ENCODE results near the gene RHOH. TPM values are rescaled to one million over a fixed set of nuclear protein-coding genes. Genes with fewer than 3 reads are reported as not detected.

Gene RHOH
- total and polyA plus RNA-seq, 10 of the 15 experiments (the other 5 are each of a cell fraction or from before 2014, with no cell fraction given), result 46.5 to 120 (median 57.9) TPM

GRCh38 chr4:40196724-40197281 is at the start of gene RHOH (continued):
- TF ChIP-seq TCF7 (IDR thresholded peaks at IDR 0.05; ENCODE audit: borderline replicate concordance) (peak; percentile 57; the same call in 1 of the 2 replicates), NRF1 (conservative IDR thresholded peaks at IDR 0.05; ENCODE audit: low read depth, low read length) (no peak), EED (IDR thresholded peaks at IDR 0.05; ENCODE audit: low read depth) (peak; percentile 93), STAT1 (conservative IDR thresholded peaks at IDR 0.05) (0 out of 2 replicates have a peak, but pooled peaks have one; percentile 51), MXI1 (IDR thresholded peaks at IDR 0.05; ENCODE audit: low read depth, low read length) (peak; percentile 97), FOS (IDR thresholded peaks at IDR 0.05; ENCODE audit: borderline replicate concordance, extremely low read depth, insufficient read length) (no peak), NFYB (IDR thresholded peaks at IDR 0.05; ENCODE audit: insufficient read depth, low read depth, low read length) (no peak), MTA3 (IDR thresholded peaks at IDR 0.05; ENCODE audit: borderline replicate concordance, low read length) (no peak), POLR2AphosphoS2 (IDR thresholded peaks at IDR 0.05; ENCODE audit: low read depth, low read length) (peak; percentile 73), ZSCAN29 (IDR thresholded peaks at IDR 0.05) (no peak; the same call in 1 of the 2 replicates), ZZZ3 (IDR thresholded peaks at IDR 0.05; ENCODE audit: control insufficient read depth, insufficient read length, low read depth) (no peak), JUNB (IDR thresholded peaks at IDR 0.05) (no peak; the same call in 1 of the 2 replicates), IKZF2 (IDR thresholded peaks at IDR 0.05) (peak; percentile 91), NBN (IDR thresholded peaks at IDR 0.05) (peak; percentile 77), HDAC6 (IDR thresholded peaks at IDR 0.05; ENCODE audit: unreplicated experiment) (no peak), KDM1A (IDR thresholded peaks at IDR 0.05; ENCODE audit: borderline replicate concordance) (no peak), NFYA (IDR thresholded peaks at IDR 0.05; ENCODE audit: borderline replicate concordance, low read depth, low read length) (no peak), LARP7 (IDR thresholded peaks at IDR 0.05) (peak; percentile 67; the same call in 1 of the 2 replicates), TARDBP (IDR thresholded peaks at IDR 0.05; ENCODE audit: borderline replicate concordance) (no peak), DPF2 (IDR thresholded peaks at IDR 0.05) (peak; percentile 24; the same call in 1 of the 2 replicates), NR2C2 (IDR thresholded peaks at IDR 0.05; ENCODE audit: borderline replicate concordance, control insufficient read depth, insufficient read length, low read depth) (no peak)
- TF ChIP-seq, protein P1, sequence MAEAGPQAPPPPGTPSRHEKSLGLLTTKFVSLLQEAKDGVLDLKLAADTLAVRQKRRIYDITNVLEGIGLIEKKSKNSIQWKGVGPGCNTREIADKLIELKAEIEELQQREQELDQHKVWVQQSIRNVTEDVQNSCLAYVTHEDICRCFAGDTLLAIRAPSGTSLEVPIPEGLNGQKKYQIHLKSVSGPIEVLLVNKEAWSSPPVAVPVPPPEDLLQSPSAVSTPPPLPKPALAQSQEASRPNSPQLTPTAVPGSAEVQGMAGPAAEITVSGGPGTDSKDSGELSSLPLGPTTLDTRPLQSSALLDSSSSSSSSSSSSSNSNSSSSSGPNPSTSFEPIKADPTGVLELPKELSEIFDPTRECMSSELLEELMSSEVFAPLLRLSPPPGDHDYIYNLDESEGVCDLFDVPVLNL (IDR thresholded peaks at IDR 0.05; ENCODE audit: low read depth, low read length), result no peak
- TF ChIP-seq, protein P2, sequence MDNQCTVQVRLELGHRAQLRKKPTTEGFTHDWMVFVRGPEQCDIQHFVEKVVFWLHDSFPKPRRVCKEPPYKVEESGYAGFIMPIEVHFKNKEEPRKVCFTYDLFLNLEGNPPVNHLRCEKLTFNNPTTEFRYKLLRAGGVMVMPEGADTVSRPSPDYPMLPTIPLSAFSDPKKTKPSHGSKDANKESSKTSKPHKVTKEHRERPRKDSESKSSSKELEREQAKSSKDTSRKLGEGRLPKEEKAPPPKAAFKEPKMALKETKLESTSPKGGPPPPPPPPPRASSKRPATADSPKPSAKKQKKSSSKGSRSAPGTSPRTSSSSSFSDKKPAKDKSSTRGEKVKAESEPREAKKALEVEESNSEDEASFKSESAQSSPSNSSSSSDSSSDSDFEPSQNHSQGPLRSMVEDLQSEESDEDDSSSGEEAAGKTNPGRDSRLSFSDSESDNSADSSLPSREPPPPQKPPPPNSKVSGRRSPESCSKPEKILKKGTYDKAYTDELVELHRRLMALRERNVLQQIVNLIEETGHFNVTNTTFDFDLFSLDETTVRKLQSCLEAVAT (IDR thresholded peaks at IDR 0.05), result peak; percentile 96
- TF ChIP-seq, protein P3, sequence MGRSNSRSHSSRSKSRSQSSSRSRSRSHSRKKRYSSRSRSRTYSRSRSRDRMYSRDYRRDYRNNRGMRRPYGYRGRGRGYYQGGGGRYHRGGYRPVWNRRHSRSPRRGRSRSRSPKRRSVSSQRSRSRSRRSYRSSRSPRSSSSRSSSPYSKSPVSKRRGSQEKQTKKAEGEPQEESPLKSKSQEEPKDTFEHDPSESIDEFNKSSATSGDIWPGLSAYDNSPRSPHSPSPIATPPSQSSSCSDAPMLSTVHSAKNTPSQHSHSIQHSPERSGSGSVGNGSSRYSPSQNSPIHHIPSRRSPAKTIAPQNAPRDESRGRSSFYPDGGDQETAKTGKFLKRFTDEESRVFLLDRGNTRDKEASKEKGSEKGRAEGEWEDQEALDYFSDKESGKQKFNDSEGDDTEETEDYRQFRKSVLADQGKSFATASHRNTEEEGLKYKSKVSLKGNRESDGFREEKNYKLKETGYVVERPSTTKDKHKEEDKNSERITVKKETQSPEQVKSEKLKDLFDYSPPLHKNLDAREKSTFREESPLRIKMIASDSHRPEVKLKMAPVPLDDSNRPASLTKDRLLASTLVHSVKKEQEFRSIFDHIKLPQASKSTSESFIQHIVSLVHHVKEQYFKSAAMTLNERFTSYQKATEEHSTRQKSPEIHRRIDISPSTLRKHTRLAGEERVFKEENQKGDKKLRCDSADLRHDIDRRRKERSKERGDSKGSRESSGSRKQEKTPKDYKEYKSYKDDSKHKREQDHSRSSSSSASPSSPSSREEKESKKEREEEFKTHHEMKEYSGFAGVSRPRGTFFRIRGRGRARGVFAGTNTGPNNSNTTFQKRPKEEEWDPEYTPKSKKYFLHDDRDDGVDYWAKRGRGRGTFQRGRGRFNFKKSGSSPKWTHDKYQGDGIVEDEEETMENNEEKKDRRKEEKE (IDR thresholded peaks at IDR 0.05), result no peak
- TF ChIP-seq, protein P4, sequence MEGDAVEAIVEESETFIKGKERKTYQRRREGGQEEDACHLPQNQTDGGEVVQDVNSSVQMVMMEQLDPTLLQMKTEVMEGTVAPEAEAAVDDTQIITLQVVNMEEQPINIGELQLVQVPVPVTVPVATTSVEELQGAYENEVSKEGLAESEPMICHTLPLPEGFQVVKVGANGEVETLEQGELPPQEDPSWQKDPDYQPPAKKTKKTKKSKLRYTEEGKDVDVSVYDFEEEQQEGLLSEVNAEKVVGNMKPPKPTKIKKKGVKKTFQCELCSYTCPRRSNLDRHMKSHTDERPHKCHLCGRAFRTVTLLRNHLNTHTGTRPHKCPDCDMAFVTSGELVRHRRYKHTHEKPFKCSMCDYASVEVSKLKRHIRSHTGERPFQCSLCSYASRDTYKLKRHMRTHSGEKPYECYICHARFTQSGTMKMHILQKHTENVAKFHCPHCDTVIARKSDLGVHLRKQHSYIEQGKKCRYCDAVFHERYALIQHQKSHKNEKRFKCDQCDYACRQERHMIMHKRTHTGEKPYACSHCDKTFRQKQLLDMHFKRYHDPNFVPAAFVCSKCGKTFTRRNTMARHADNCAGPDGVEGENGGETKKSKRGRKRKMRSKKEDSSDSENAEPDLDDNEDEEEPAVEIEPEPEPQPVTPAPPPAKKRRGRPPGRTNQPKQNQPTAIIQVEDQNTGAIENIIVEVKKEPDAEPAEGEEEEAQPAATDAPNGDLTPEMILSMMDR (IDR thresholded peaks at IDR 0.05 in 2 of 3, conservative IDR thresholded peaks at IDR 0.05 in 1 of 3; ENCODE audit: control insufficient read depth in 2 of 3, extremely low read depth in 1 of 3, insufficient read depth in 1 of 3, low read depth in 3 of 3, low read length in 3 of 3), result no peak

Data from GM12878 (cell line).